Measurements from ENCODE around the gene VAV3. TPM values are rescaled to one million over a fixed set of nuclear protein-coding genes. Genes with fewer than 3 reads are reported as not detected.

Gene VAV3
- total RNA-seq, 1 experiment from 2014 or later: 10.0 TPM

DNA sequence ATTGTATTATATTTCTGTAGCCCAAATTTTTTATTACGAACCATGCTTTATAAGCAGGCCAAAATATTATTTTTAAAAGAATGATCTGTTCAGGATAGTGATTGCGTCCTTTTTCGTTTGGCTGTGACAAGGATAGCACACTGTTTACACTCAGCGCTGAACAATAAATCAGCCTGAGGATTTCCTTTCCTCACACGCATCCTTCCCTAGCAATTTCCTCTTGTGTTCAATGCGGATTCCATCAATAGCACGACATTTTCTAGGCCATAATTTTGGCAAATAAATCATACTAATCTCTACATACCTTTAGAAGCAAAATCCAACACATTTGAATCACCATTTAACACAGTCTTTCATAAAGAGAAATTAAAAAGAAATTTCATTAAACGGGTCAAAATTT is 1.6 kb upstream of the VAV3 start:
- POLR2A ChIA-PET: no interaction called here
- ATAC-seq: no peak
- CTCF ChIA-PET: interaction anchor here (1.4 kb wide), 1 partner anchor 159 kb away, joined by 13 read pairs; no protein-coding TSS in a partner anchor
- no peak for DNase-seq (ENCODE audit: low spot score)
- Mint-ChIP-seq H3K4me1 (peaks cover 24% of the 10 kb centered on the region), H3K9me3 (no peaks in the 10 kb centered on the region), H3K36me3 (no peaks in the 10 kb centered on the region), H3K4me3 (peak overlapping the region; percentile 22), H3K27ac (no peak overlapping the region), H3K27me3 (ENCODE audit: low read depth) (peaks cover 17% of the 10 kb centered on the region)
- TF ChIP-seq EMX1 (CRISPR knock-in tag; IDR thresholded peaks at IDR 0.05) (no peak), NFATC4 (CRISPR knock-in tag; IDR thresholded peaks at IDR 0.05) (no peak)
- TF ChIP-seq, protein P1, sequence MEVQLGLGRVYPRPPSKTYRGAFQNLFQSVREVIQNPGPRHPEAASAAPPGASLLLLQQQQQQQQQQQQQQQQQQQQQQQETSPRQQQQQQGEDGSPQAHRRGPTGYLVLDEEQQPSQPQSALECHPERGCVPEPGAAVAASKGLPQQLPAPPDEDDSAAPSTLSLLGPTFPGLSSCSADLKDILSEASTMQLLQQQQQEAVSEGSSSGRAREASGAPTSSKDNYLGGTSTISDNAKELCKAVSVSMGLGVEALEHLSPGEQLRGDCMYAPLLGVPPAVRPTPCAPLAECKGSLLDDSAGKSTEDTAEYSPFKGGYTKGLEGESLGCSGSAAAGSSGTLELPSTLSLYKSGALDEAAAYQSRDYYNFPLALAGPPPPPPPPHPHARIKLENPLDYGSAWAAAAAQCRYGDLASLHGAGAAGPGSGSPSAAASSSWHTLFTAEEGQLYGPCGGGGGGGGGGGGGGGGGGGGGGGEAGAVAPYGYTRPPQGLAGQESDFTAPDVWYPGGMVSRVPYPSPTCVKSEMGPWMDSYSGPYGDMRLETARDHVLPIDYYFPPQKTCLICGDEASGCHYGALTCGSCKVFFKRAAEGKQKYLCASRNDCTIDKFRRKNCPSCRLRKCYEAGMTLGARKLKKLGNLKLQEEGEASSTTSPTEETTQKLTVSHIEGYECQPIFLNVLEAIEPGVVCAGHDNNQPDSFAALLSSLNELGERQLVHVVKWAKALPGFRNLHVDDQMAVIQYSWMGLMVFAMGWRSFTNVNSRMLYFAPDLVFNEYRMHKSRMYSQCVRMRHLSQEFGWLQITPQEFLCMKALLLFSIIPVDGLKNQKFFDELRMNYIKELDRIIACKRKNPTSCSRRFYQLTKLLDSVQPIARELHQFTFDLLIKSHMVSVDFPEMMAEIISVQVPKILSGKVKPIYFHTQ (CRISPR knock-in tag; IDR thresholded peaks at IDR 0.05): no peak

DNA sequence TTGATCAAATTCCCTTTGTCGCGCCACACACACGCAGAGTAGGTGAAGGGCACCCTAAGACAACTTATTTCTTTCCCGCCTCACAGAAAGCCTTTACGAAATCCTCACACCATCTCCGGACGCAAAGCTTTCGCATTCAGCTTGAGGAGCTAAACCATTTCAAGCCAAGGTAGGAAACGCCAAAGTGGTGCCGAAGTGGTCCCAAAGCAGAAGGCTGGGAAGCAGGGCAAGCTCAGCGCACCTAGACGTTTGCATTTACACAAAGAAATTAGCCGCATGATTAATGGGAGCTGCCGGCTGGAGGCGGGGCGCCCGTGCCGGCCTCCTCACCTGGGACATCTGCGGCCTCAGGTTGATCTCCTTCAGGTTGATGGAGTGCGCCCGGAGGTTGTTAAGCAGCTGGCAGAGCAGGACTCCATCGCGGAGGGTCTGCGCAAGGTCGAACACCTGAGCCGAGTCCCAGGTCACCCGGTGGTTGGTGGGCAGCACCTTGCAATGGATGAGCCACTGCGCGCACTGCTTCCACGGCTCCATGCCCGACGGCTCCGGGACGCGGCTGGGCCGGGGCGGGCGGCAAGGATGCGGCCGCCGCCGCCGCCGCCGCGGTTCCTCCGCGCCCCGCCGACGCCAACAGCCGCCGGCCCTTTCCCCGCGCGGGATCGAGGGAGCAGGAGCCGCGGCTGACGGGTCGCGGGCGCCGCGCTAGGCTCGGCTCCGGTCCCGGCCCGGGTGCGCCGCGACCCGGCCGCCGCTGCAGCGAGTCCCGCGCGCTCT is 457 bp downstream of the VAV3 start:
- POLR2A ChIA-PET: interaction anchor here (0.6 to 1.5 kb wide), 3 partner anchors 36 to 183 kb away, joined by 3 to 5 read pairs (median 4); no protein-coding TSS in a partner anchor
- Mint-ChIP-seq H3K4me1 (peaks cover 19% of the 10 kb centered on the region), H3K36me3 (no peaks in the 10 kb centered on the region), H3K27me3 (ENCODE audit: low read depth) (peaks cover 17% of the 10 kb centered on the region), H3K4me3 (peak overlapping the region; percentile 91), H3K27ac (peak overlapping the region; percentile 34), H3K9me3 (no peaks in the 10 kb centered on the region)
- CTCF ChIA-PET: interaction anchor here (0.8 to 3.3 kb wide), 10 partner anchors 10 to 679 kb away, joined by 3 to 26 read pairs (median 4); no protein-coding TSS in a partner anchor
- DNase-seq (ENCODE audit: low spot score) (peak; percentile 68), ATAC-seq (peak; percentile 32)
- 0 out of 2 replicates have a peak, but pooled peaks have one; percentile 63 for TF ChIP-seq KAT7 (CRISPR knock-in tag; IDR thresholded peaks at IDR 0.05; ENCODE audit: borderline replicate concordance)
- TF ChIP-seq, protein P2, sequence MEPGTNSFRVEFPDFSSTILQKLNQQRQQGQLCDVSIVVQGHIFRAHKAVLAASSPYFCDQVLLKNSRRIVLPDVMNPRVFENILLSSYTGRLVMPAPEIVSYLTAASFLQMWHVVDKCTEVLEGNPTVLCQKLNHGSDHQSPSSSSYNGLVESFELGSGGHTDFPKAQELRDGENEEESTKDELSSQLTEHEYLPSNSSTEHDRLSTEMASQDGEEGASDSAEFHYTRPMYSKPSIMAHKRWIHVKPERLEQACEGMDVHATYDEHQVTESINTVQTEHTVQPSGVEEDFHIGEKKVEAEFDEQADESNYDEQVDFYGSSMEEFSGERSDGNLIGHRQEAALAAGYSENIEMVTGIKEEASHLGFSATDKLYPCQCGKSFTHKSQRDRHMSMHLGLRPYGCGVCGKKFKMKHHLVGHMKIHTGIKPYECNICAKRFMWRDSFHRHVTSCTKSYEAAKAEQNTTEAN (CRISPR knock-in tag; IDR thresholded peaks at IDR 0.05): no peak

DNA sequence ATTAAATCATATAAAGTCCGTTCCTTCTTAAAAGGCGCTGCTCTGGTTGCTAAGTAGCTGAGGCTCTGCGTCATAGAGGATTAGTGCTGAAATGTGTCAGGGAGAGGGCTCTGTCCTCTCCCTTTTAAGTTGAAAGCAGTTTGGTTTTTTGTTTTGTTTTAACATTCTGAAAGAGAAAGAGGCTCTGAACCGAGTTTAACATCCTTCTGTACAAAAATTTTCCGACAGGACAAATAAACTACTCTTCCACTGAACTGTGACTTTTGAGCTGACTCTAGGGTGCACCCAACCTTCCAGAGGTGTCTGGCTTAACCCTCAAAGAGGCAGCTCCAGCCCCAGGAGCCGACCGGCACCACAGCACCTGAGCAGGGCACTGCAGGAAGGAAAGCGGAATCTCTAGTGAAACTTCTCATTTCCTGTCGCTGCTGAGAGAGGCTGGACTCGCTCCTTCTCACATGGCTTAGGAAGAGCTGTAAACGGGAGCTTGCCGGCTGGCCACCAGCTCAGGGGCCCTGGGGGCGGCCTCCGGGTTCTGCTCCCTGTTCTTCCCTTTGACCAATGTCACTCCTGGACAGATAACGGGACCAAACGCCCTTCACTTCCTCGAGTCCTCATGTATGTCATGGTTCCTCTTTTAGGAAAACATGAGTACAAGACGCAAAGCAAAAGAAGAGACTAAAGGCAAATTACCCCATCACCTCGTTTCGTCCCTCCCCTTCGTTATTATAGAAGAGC is 1.2 kb downstream of the VAV3 start:
- Mint-ChIP-seq H3K4me1 (peaks cover 19% of the 10 kb centered on the region), H3K36me3 (no peaks in the 10 kb centered on the region), H3K9me3 (no peaks in the 10 kb centered on the region), H3K27ac (peak overlapping the region; percentile 34), H3K27me3 (ENCODE audit: low read depth) (peaks cover 17% of the 10 kb centered on the region), H3K4me3 (peak overlapping the region; percentile 91)
- peak; percentile 15 for ATAC-seq
- ChIA-PET POLR2A (interaction anchor here (0.6 to 1.5 kb wide), 3 partner anchors 37 to 182 kb away, joined by 3 to 5 read pairs (median 4); no protein-coding TSS in a partner anchor), CTCF (interaction anchor here (0.5 to 3.3 kb wide), 11 partner anchors 9 to 181 kb away, joined by 3 to 26 read pairs (median 3); no protein-coding TSS in a partner anchor)
- TF ChIP-seq FOXK1 (CRISPR knock-in tag; IDR thresholded peaks at IDR 0.05) (0 out of 2 replicates have a peak, but pooled peaks have one; percentile 19), ETV6 (CRISPR knock-in tag; IDR thresholded peaks at IDR 0.05) (no peak)
- peak; percentile 37 for DNase-seq (ENCODE audit: low spot score)

DNA sequence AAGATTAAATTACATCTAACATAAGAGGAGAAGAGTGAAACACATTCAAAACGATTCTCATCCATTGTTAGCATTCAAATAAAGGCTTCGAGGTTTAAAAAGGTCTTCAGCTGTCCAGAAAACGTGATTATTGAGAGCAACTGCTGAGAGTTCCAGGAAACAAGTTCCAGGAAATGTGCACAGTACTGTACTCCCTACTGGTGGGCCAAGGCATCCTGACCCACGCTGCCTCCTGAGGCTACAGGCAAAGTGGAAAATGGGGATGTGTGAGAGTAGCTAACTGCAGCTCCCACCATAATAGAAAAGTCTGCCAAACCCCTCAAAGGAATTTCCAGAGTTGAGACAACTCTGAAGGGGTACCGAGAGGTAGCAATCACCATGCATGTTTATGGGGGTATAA is 2.0 kb downstream of the VAV3 start:
- TF ChIP-seq CREM (CRISPR knock-in tag; IDR thresholded peaks at IDR 0.05): no peak
- TF ChIP-seq, protein P3, sequence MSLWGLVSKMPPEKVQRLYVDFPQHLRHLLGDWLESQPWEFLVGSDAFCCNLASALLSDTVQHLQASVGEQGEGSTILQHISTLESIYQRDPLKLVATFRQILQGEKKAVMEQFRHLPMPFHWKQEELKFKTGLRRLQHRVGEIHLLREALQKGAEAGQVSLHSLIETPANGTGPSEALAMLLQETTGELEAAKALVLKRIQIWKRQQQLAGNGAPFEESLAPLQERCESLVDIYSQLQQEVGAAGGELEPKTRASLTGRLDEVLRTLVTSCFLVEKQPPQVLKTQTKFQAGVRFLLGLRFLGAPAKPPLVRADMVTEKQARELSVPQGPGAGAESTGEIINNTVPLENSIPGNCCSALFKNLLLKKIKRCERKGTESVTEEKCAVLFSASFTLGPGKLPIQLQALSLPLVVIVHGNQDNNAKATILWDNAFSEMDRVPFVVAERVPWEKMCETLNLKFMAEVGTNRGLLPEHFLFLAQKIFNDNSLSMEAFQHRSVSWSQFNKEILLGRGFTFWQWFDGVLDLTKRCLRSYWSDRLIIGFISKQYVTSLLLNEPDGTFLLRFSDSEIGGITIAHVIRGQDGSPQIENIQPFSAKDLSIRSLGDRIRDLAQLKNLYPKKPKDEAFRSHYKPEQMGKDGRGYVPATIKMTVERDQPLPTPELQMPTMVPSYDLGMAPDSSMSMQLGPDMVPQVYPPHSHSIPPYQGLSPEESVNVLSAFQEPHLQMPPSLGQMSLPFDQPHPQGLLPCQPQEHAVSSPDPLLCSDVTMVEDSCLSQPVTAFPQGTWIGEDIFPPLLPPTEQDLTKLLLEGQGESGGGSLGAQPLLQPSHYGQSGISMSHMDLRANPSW (CRISPR knock-in tag; conservative IDR thresholded peaks at IDR 0.05; ENCODE audit: low read depth): no peak
- TF ChIP-seq ZNF121 (CRISPR knock-in tag; IDR thresholded peaks at IDR 0.05): peak; percentile 62; the same call in 1 of the 2 replicates
- TF ChIP-seq, protein P4, sequence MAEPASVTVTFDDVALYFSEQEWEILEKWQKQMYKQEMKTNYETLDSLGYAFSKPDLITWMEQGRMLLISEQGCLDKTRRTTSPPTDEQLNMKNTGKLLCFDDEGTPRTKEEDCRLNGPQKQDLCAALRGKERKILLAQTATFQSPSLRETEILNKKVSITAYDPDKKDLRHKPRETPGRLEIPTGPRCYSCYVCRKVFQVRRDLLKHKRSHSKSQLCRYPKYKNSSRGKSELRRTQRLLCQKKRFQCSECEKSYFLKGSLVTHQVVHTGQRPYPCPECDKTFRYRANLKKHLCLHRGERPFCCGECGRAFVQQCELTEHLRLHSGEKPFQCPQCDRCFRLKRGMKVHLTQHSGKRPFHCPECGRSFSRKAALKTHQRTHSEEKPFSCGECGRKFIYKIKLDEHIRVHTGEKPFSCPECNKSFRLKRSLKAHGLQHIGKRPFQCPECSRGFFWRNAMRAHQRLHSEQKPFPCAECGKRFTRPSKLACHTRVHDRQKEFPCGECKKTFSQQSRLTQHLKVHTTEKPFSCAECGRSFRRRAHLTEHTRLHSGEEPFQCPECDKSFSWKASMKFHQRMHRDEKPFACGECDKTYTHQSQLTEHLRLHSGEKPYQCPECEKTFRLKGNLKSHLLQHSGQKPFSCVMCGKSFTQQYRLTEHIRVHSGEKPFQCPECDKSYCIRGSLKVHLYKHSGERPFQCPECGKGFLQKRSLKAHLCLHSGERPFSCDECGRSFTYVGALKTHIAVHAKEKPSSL (CRISPR knock-in tag; conservative IDR thresholded peaks at IDR 0.05): no peak
- TF ChIP-seq, protein P5, sequence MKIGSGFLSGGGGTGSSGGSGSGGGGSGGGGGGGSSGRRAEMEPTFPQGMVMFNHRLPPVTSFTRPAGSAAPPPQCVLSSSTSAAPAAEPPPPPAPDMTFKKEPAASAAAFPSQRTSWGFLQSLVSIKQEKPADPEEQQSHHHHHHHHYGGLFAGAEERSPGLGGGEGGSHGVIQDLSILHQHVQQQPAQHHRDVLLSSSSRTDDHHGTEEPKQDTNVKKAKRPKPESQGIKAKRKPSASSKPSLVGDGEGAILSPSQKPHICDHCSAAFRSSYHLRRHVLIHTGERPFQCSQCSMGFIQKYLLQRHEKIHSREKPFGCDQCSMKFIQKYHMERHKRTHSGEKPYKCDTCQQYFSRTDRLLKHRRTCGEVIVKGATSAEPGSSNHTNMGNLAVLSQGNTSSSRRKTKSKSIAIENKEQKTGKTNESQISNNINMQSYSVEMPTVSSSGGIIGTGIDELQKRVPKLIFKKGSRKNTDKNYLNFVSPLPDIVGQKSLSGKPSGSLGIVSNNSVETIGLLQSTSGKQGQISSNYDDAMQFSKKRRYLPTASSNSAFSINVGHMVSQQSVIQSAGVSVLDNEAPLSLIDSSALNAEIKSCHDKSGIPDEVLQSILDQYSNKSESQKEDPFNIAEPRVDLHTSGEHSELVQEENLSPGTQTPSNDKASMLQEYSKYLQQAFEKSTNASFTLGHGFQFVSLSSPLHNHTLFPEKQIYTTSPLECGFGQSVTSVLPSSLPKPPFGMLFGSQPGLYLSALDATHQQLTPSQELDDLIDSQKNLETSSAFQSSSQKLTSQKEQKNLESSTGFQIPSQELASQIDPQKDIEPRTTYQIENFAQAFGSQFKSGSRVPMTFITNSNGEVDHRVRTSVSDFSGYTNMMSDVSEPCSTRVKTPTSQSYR (CRISPR knock-in tag; IDR thresholded peaks at IDR 0.05): no peak
- no peak for TF ChIP-seq JAZF1 (CRISPR knock-in tag; IDR thresholded peaks at IDR 0.05)
- no peak for TF ChIP-seq KAT7 (CRISPR knock-in tag; IDR thresholded peaks at IDR 0.05; ENCODE audit: borderline replicate concordance)
- ChIA-PET CTCF (interaction anchor here (0.5 to 3.3 kb wide), 4 partner anchors 96 to 180 kb away, joined by 3 to 26 read pairs (median 6); no protein-coding TSS in a partner anchor), POLR2A (no interaction called here)
- DNase-seq (ENCODE audit: low spot score): no peak
- peaks cover 19% of the 10 kb centered on the region for H3K4me1 Mint-ChIP-seq
- no peak overlapping the region for H3K27ac Mint-ChIP-seq
- H3K36me3 Mint-ChIP-seq: no peaks in the 10 kb centered on the region
- peaks cover 17% of the 10 kb centered on the region for H3K27me3 Mint-ChIP-seq (ENCODE audit: low read depth)
- H3K9me3 Mint-ChIP-seq: no peaks in the 10 kb centered on the region
- ATAC-seq: no peak
- peak overlapping the region; percentile 91 for H3K4me3 Mint-ChIP-seq

Data from WTC11 (cell line).